VCaP (cell line): Measurements from ENCODE around the gene DGCR8.

Source experiments
- H3K27ac ChIP-seq: fragments of 450-650 bp; 2 replicates; pipeline ENCODE4 v1.5.1; 2017
- CTCF ChIP-seq: fragments of 450-650 bp; conservative IDR thresholded peaks from 2 replicates; pipeline ENCODE4 v1.5.1; 2017; ENCODE audit warnings: mild to moderate bottlenecking, moderate library complexity

Gene DGCR8

GRCh38 chr22:20143883-20144665, 64.0 kb downstream of the DGCR8 start:
- no peak for TF ChIP-seq CTCF
- no peak overlapping the region for H3K27ac ChIP-seq

DNA sequence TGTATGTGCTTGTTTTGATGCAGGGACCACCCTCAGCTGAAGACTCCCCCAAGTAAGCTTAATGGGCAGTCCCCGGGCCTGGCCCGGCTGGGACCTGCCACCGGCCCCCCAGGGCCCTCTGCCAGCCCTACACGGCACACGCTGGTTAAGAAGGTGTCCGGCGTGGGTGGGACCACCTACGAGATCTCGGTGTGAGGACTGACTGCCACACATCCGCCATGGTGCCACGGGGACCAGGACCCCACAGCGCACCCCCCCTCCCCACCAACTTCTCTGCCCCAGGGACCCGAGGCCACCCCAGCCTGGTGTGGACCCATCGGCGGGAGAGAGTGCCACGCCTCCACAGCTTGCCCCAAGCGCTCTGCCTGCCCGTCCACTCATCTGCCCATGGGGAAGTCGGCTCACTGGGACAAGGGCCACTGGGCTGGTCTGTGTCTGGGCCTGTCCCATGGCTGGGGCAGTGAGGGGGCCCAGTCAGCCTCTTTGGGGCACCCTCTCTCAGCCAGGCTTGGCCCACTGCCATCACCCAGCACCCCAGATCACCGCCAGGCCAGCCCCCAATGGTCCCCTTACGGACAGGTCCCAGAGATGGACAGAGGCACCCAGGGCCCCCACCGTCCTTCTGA, 65.3 kb downstream of the DGCR8 start:
- TF ChIP-seq CTCF = no peak
- no peak overlapping the region for H3K27ac ChIP-seq

DNA sequence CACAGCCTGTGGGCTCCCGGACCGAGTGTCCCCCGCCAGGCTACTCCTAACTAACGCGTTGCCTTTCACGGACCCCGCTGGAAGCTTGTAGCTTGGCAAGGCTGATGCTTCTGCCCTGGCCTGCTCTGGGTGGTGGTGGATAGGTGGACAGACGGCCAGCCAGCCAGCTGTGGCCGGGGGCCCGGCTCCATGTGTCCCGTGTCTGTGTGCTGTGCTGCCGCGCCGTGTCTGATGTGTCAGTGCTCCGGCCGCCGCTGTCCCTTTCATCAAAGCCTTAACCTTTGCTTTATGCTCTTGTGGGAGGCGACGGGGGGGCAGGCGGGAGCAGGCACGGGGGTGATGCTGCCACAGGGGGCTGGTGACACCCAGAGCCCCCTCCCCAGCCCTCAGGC, 65.8 kb downstream of the DGCR8 start:
- TF ChIP-seq CTCF = no peak
- H3K27ac ChIP-seq = no peak overlapping the region

- no peak for TF ChIP-seq CTCF
- no peak overlapping the region for H3K27ac ChIP-seq
Measured at GRCh38 chr22:20146777-20147176, 66.7 kb downstream of the DGCR8 start.

DNA sequence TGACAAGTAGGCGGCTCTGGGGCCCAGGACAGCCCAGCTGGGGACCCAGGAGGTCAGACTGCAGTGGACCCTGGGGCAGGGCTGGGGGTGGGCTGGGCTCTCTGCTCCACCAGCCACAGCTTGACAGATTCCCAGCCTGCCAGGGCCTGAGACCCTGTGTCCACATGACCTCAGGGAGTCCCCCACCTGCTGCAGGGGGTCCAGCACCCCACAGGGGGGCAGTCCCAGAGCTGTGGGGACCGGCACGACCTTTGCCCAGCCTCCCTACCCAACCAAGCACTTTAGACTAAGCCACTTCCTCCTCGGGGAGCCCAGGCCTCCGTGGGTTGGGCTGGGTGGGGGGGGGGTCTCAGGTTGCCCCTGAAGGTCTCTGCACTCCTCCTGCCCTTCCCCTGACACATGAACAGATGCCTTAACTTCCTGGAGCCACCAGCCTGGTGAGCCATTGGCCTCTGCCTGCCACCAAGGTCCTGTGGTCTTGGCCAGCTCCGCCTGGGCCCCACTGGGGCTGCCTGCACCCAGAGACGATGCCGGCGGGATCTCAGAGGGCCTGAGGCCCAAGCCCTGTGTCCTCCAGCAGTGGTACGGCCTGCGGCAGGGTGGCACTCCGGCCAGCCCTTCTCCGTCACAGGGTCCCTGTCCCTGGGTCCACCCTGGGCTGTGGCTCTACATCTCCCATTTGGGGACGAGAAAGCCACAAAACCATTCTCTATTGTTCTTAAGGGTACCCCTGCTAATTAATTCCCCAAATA, 67.4 kb downstream of the DGCR8 start:
- H3K27ac ChIP-seq = no peak overlapping the region
- TF ChIP-seq CTCF = no peak

GRCh38 chr22:20148414-20148813, 68.4 kb downstream of the DGCR8 start:
- no peak for TF ChIP-seq CTCF

More at GRCh38 chr22:20148414-20148813, 68.4 kb downstream of the DGCR8 start:
- no peak overlapping the region for H3K27ac ChIP-seq
